ENCODE results near the gene RNF168. TPM values are rescaled to one million over a fixed set of nuclear protein-coding genes. Genes with fewer than 3 reads are reported as not detected.
"Not testable (repeated sequence)": the region's sequence is repeated elsewhere in the genome, so short reads cannot be mapped to it uniquely, and the experiment has no call there.

The RNF168 gene
- polyA plus RNA-seq, 1 donor (not counting 4 experiments of a cell fraction or from before 2014, with no cell fraction given): 7.2 TPM

GRCh38 chr3:196471551-196471950 lies 32.0 kb downstream of the RNF168 start:
- TF ChIP-seq CTCF (optimal IDR thresholded peaks at IDR 0.05 in 1 of 3, IDR thresholded peaks at IDR 0.05 in 1 of 3, conservative IDR thresholded peaks at IDR 0.05 in 1 of 3; ENCODE audit: extremely low read depth in 1 of 3, insufficient read depth in 2 of 3, low read length in 3 of 3): no peak
- TF ChIP-seq EZH2 (IDR thresholded peaks at IDR 0.05; ENCODE audit: low read length): no peak
- dilution Hi-C loops (cut with MboI; ENCODE audit: extremely low pct_ligation_motif_present, low sequenced_read_pairs): no loop called here
- Histone ChIP-seq H2AFZ (ENCODE audit: control insufficient read depth, low read length) (no peak overlapping the region), H3K4me1 (ENCODE audit: control insufficient read depth, extremely low read depth, insufficient read depth, low read length) (no peaks in the 10 kb centered on the region), H3K9ac (ENCODE audit: control insufficient read depth, extremely low read depth, insufficient read depth, low read length) (no peak overlapping the region), H3K9me3 (ENCODE audit: control insufficient read depth, low read depth, low read length) (no peaks in the 10 kb centered on the region), H3K36me3 (ENCODE audit: control insufficient read depth in 2 of 2, extremely low read depth in 1 of 2, insufficient read depth in 2 of 2, low read length in 2 of 2) (peaks cover 10 to 12% of the 10 kb centered on the region in 2 experiments), H3K27ac (ENCODE audit: control insufficient read depth, insufficient read depth, low read length) (no peak overlapping the region), H3K79me2 (ENCODE audit: control insufficient read depth, insufficient read depth, low read length) (no peaks in the 10 kb centered on the region), H3K9me1 (ENCODE audit: control insufficient read depth, extremely low read depth, insufficient read depth, low read length) (no peaks in the 10 kb centered on the region), H3K27me3 (ENCODE audit: control insufficient read depth, extremely low read depth, insufficient read depth, low read length) (no peaks in the 10 kb centered on the region), H3K4me3 (ENCODE audit: control insufficient read depth in 2 of 3, extremely low read depth in 1 of 3, insufficient read depth in 2 of 3, low read depth in 1 of 3, low read length in 3 of 3) (no peak overlapping the region), H4K20me1 (ENCODE audit: control insufficient read depth, extremely low read depth, insufficient read depth, low read length) (no peaks in the 10 kb centered on the region), H3K4me2 (ENCODE audit: control insufficient read depth, extremely low read depth, insufficient read depth, low read depth, low read length) (no peak overlapping the region)
- DNase-seq (ENCODE audit: low read depth, low spot score) (no peak), FAIRE-seq (no peak)

GRCh38 chr3:196470182-196470581 lies 33.4 kb downstream of the RNF168 start:
- H3K9me1 ChIP-seq (ENCODE audit: control insufficient read depth, extremely low read depth, insufficient read depth, low read length); H3K79me2 ChIP-seq (ENCODE audit: control insufficient read depth, insufficient read depth, low read length); H3K27me3 ChIP-seq (ENCODE audit: control insufficient read depth, extremely low read depth, insufficient read depth, low read length); FAIRE-seq; H3K9ac ChIP-seq (ENCODE audit: control insufficient read depth, extremely low read depth, insufficient read depth, low read length); DNase-seq (ENCODE audit: low read depth, low spot score); H2AFZ ChIP-seq (ENCODE audit: control insufficient read depth, low read length); H3K4me3 ChIP-seq (ENCODE audit: control insufficient read depth in 2 of 3, extremely low read depth in 1 of 3, insufficient read depth in 2 of 3, low read depth in 1 of 3, low read length in 3 of 3); H3K4me1 ChIP-seq (ENCODE audit: control insufficient read depth, extremely low read depth, insufficient read depth, low read length); H3K9me3 ChIP-seq (ENCODE audit: control insufficient read depth, low read depth, low read length); H3K27ac ChIP-seq (ENCODE audit: control insufficient read depth, insufficient read depth, low read length); H3K4me2 ChIP-seq (ENCODE audit: control insufficient read depth, extremely low read depth, insufficient read depth, low read depth, low read length); dilution Hi-C loops (cut with MboI; ENCODE audit: extremely low pct_ligation_motif_present, low sequenced_read_pairs); H4K20me1 ChIP-seq (ENCODE audit: control insufficient read depth, extremely low read depth, insufficient read depth, low read length): not testable (repeated sequence)
- H3K36me3 ChIP-seq (ENCODE audit: control insufficient read depth in 2 of 2, extremely low read depth in 1 of 2, insufficient read depth in 2 of 2, low read length in 2 of 2): peaks cover 10 to 12% of the 10 kb centered on the region in 2 experiments

GRCh38 chr3:196463804-196464203 lies 39.8 kb downstream of the RNF168 start:
- dilution Hi-C loops (cut with MboI; ENCODE audit: extremely low pct_ligation_motif_present, low sequenced_read_pairs): no loop called here
- no peaks in the 10 kb centered on the region for H3K79me2 ChIP-seq (ENCODE audit: control insufficient read depth, insufficient read depth, low read length)
- DNase-seq (ENCODE audit: low read depth, low spot score) (no peak), FAIRE-seq (no peak)
- no peak overlapping the region for H3K4me2 ChIP-seq (ENCODE audit: control insufficient read depth, extremely low read depth, insufficient read depth, low read depth, low read length)
- no peaks in the 10 kb centered on the region for H3K4me1 ChIP-seq (ENCODE audit: control insufficient read depth, extremely low read depth, insufficient read depth, low read length)
- H4K20me1 ChIP-seq (ENCODE audit: control insufficient read depth, extremely low read depth, insufficient read depth, low read length): no peaks in the 10 kb centered on the region
- no peaks in the 10 kb centered on the region for H3K36me3 ChIP-seq (ENCODE audit: control insufficient read depth in 2 of 2, extremely low read depth in 1 of 2, insufficient read depth in 2 of 2, low read length in 2 of 2)
- H3K9me3 ChIP-seq (ENCODE audit: control insufficient read depth, low read depth, low read length): no peaks in the 10 kb centered on the region
- H3K9me1 ChIP-seq (ENCODE audit: control insufficient read depth, extremely low read depth, insufficient read depth, low read length): no peaks in the 10 kb centered on the region
- H3K27me3 ChIP-seq (ENCODE audit: control insufficient read depth, extremely low read depth, insufficient read depth, low read length): no peaks in the 10 kb centered on the region
- no peak overlapping the region for H3K9ac ChIP-seq (ENCODE audit: control insufficient read depth, extremely low read depth, insufficient read depth, low read length)
- H2AFZ ChIP-seq (ENCODE audit: control insufficient read depth, low read length): no peak overlapping the region
- H3K4me3 ChIP-seq (ENCODE audit: control insufficient read depth in 2 of 3, extremely low read depth in 1 of 3, insufficient read depth in 2 of 3, low read depth in 1 of 3, low read length in 3 of 3): no peak overlapping the region
- H3K27ac ChIP-seq (ENCODE audit: control insufficient read depth, insufficient read depth, low read length): no peak overlapping the region
- TF ChIP-seq EZH2 (IDR thresholded peaks at IDR 0.05; ENCODE audit: low read length) (no peak), CTCF (optimal IDR thresholded peaks at IDR 0.05 in 1 of 3, IDR thresholded peaks at IDR 0.05 in 1 of 3, conservative IDR thresholded peaks at IDR 0.05 in 1 of 3; ENCODE audit: extremely low read depth in 1 of 3, insufficient read depth in 2 of 3, low read length in 3 of 3) (no peak)
